Ascending aorta (tissue), 2 donors: ENCODE results near the gene SLC30A3. TPM values are rescaled to one million over a fixed set of nuclear protein-coding genes. Genes with fewer than 3 reads are reported as not detected.

Source experiments
- DNase-seq, 2 donors: peaks; one replicate each; pipeline ENCODE4 v3.0.0-alpha.2; 2019; ENCODE audit warnings: low spot score in 2 of 2
- H3K27ac ChIP-seq, 2 donors: fragments of 200-600 bp; sonication (generic); one replicate each; pipeline ENCODE4 v1.5.1; 2016 to 2017; ENCODE audit warnings: mild to moderate bottlenecking in 1 of 2
- H3K27me3 ChIP-seq: fragments of 200-600 bp; sonication (generic); one replicate; pipeline ENCODE4 v1.5.1; 2017
- H3K36me3 ChIP-seq, 2 donors: fragments of 200-600 bp; sonication (generic); one replicate each; pipeline ENCODE4 v1.5.1; 2016
- H3K4me1 ChIP-seq, 2 donors: fragments of 200-600 bp; sonication (generic); one replicate each; pipeline ENCODE4 v1.5.1; 2016 to 2017; ENCODE audit warnings: mild to moderate bottlenecking in 1 of 2
- H3K4me3 ChIP-seq, 2 donors: fragments of 200-600 bp; sonication (generic); one replicate each; pipeline ENCODE4 v1.5.1; 2016 to 2017; ENCODE audit warnings: mild to moderate bottlenecking in 1 of 2
- H3K9me3 ChIP-seq, 2 donors: fragments of 200-600 bp; sonication (generic); one replicate each; pipeline ENCODE4 v1.5.1; 2016
- intact Hi-C: fragments of 100-400 bp; cut with DNase I; formaldehyde crosslinking; loops from one replicate; pipeline ENCODE4 v1.15.1; 2023
- total RNA-seq: library from RNA; depleted of rRNA; stranded (reverse); fragments of >200 nt; gene quantifications from one replicate; pipeline ENCODE4 v1.1.0, GENCODE V29; 2016
- TF ChIP-seq, protein P1 (sequence below), 3 experiments: fragments of 200-600 bp in 2 of 3; fragments of 450-650 bp in 1 of 3; sonication (generic) in 2 of 3; IDR thresholded peaks; one replicate each; pipeline ENCODE4 v1.5.1; 2016 to 2019; ENCODE audit warnings: antibody characterized with exemption in 3 of 3, mild to moderate bottlenecking in 1 of 3, moderate library complexity in 1 of 3

The SLC30A3 gene
- total RNA-seq, 1 donor from 2014 or later, result 7.6 TPM

DNA sequence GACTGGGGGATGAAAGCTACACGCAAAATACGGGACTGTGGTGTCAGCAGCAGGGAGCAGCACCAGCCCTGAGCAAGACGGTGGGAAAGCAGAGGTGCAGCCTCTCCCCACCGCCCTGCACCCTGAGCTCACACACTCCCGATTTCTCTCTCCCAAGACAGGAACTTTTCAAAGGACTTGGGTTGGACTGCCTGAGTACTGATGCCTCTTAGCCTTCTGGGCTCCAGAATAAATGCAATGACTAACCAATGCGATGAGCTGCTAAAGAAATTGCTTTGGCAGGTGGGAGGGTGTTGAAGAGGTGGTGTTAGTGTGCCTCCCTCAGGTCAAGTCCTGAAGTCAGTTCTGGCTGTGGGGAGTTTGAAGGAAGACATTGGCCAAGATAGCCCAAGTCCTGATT, 29.0 kb upstream of the SLC30A3 start:
- intact Hi-C loops, result no loop called here
- TF ChIP-seq, protein P1, sequence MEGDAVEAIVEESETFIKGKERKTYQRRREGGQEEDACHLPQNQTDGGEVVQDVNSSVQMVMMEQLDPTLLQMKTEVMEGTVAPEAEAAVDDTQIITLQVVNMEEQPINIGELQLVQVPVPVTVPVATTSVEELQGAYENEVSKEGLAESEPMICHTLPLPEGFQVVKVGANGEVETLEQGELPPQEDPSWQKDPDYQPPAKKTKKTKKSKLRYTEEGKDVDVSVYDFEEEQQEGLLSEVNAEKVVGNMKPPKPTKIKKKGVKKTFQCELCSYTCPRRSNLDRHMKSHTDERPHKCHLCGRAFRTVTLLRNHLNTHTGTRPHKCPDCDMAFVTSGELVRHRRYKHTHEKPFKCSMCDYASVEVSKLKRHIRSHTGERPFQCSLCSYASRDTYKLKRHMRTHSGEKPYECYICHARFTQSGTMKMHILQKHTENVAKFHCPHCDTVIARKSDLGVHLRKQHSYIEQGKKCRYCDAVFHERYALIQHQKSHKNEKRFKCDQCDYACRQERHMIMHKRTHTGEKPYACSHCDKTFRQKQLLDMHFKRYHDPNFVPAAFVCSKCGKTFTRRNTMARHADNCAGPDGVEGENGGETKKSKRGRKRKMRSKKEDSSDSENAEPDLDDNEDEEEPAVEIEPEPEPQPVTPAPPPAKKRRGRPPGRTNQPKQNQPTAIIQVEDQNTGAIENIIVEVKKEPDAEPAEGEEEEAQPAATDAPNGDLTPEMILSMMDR (IDR thresholded peaks at IDR 0.05), result no peak
- Histone ChIP-seq H3K27me3 (no peaks in the 10 kb centered on the region), H3K4me3 (no peak overlapping the region), H3K36me3 (no peaks in the 10 kb centered on the region), H3K27ac (no peak overlapping the region), H3K9me3 (no peaks in the 10 kb centered on the region), H3K4me1 (no peaks in the 10 kb centered on the region)
- no peak for DNase-seq

DNA sequence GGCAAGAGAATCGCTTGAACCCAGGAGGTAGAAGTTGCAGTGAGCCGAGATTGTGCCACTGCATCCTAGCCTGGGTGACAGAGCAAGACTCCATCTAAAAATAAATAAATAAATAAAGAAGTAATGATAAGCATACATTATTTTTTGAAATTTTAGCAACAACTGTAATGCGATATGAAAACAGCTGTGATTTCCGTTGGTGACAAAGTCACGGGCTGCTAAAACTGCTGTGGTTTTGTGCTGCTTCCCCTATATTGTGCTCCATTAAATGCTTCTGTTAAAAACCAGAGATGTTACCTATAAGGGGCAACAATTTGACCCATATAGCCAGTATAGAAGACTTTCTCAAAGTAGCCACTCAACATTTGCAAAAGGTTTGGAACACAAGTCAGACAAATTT, 27.7 kb upstream of the SLC30A3 start:
- H3K27ac ChIP-seq, result no peak overlapping the region
- H3K36me3 ChIP-seq, result no peaks in the 10 kb centered on the region
- TF ChIP-seq, protein P1 (IDR thresholded peaks at IDR 0.05), result no peak
- no peaks in the 10 kb centered on the region for H3K4me1 ChIP-seq
- intact Hi-C loops, result no loop called here
- H3K9me3 ChIP-seq, result no peaks in the 10 kb centered on the region
- H3K4me3 ChIP-seq, result no peak overlapping the region
- no peak for DNase-seq
- no peaks in the 10 kb centered on the region for H3K27me3 ChIP-seq

DNA sequence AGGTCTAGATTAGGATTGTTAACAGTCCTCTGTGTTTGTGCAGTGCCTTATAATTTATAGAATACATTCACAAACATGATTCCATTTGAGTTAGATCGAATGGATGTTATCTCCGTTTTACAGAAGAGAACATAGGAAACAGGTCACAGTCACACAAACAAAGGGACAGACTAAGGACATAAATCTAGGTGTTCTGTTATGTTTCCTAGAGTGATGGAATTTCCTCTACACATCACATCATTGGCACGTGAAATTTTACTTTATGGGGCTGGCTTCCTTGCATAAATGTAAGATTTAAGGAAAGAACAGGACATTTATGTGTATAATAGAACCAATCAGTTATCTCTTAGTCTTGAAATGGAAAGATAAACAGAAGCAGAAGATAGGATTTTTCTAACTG, 25.8 kb upstream of the SLC30A3 start:
- Histone ChIP-seq H3K4me3 (no peak overlapping the region), H3K27ac (no peak overlapping the region), H3K36me3 (no peaks in the 10 kb centered on the region), H3K27me3 (no peaks in the 10 kb centered on the region), H3K4me1 (no peaks in the 10 kb centered on the region), H3K9me3 (no peaks in the 10 kb centered on the region)
- TF ChIP-seq, protein P1 (IDR thresholded peaks at IDR 0.05), result no peak
- no peak for DNase-seq
- intact Hi-C loops, result loop anchor here (10.0 kb wide), 1 partner anchor 444 kb away; the partner anchor contains the start of gene DPYSL5

DNA sequence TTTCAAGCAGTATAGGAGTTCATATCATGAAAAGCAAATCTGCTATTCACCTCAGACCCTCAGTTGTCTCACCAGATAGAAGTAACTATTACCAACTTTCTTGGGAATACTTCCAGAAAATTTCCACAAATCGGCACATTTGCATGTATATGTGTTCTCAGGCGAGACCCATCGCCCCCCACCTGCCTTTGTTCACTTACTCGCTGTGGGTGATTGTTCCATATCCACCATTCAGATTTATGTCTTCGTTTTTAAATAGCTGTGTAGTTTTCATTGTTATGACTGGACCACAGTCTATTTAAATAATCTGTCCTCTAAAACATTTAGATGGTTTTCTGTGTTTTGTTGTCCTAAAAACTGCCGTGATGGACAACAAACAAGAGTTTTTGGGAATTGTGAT, 22.6 kb upstream of the SLC30A3 start:
- Histone ChIP-seq H3K4me3 (no peak overlapping the region), H3K9me3 (no peaks in the 10 kb centered on the region), H3K27ac (no peak overlapping the region), H3K27me3 (no peaks in the 10 kb centered on the region), H3K36me3 (no peaks in the 10 kb centered on the region), H3K4me1 (no peaks in the 10 kb centered on the region)
- TF ChIP-seq, protein P1 (IDR thresholded peaks at IDR 0.05), result no peak
- intact Hi-C loops, result loop anchor here (10.0 kb wide), 1 partner anchor 441 kb away; the partner anchor contains the start of gene DPYSL5
- no peak for DNase-seq

DNA sequence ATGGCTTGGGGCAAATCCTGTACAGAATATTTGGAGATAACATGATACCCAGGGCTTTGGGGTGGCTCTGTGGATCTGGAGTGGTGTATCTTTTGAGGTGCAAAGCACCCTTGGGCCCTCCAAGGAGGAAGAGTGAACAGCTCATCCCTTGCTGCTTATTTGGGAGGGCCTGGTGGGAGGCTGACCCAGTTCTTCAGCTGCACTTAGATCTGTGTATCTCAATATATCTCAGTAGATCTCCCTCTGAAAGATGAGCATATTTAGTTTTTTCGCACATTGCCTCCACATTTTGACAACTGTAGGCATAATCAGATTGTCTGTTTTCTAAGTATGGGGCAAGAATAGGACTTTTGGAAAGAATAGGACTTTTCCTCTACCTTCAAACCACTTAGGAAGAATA, 22.1 kb upstream of the SLC30A3 start:
- no peaks in the 10 kb centered on the region for H3K36me3 ChIP-seq
- H3K4me3 ChIP-seq, result no peak overlapping the region
- TF ChIP-seq, protein P1 (IDR thresholded peaks at IDR 0.05), result no peak
- H3K27me3 ChIP-seq, result no peaks in the 10 kb centered on the region
- intact Hi-C loops, result loop anchor here (10.0 kb wide), 1 partner anchor 440 kb away; the partner anchor contains the start of gene DPYSL5
- H3K9me3 ChIP-seq, result no peaks in the 10 kb centered on the region
- no peaks in the 10 kb centered on the region for H3K4me1 ChIP-seq
- H3K27ac ChIP-seq, result no peak overlapping the region
- no peak for DNase-seq

DNA sequence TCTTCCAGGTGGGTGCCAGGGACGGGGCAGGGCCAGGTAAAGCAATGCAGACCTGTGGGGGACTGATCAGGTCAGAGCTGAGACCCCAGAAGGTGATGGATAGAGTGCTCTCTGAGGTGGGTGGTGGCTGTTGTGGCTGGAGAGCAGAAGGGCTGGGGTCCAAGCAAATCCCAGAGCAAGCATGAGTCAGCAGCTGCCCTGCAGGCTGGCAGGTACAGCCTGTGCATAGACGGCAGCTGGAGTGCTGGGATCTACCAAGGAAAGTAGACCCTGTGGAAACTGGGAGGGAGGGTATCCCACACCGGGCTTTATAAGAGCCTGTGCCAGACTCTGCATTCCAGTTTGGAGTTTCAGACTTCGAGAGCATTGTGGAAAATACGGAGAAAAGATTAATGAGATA, 20.0 kb upstream of the SLC30A3 start:
- TF ChIP-seq, protein P1 (IDR thresholded peaks at IDR 0.05), result no peak
- no peak for DNase-seq
- Histone ChIP-seq H3K27ac (no peak overlapping the region), H3K36me3 (no peaks in the 10 kb centered on the region), H3K27me3 (no peaks in the 10 kb centered on the region), H3K9me3 (no peaks in the 10 kb centered on the region), H3K4me3 (no peak overlapping the region), H3K4me1 (no peaks in the 10 kb centered on the region)
- intact Hi-C loops, result loop anchor here (10.0 kb wide), 1 partner anchor 438 kb away; the partner anchor contains the start of gene DPYSL5
